A673 (cell line): ENCODE results near the gene FAM200C. TPM values are rescaled to one million over a fixed set of nuclear protein-coding genes. Genes with fewer than 3 reads are reported as not detected.

Source experiments
- BruUV-seq: library from RNA; stranded (reverse); fragments of 400-500 nt; replicated peaks from 2 replicates; lab custom pipeline; 2021; lab: Mats Ljungman, UMichigan
- CTCF ChIA-PET: fragments of 300-600 bp; sonication (Branson Sonifier 250); formaldehyde crosslinking; loops from one replicate; lab custom pipeline; 2022; ENCODE audit warnings: antibody characterized with exemption; lab: Charles Lee
- POLR2A ChIA-PET: fragments of 300-600 bp; sonication (Branson Sonifier 250); formaldehyde crosslinking; loops from one replicate; lab custom pipeline; 2022; ENCODE audit warnings: antibody characterized with exemption; ENCODE audit not compliant: low non-redundant PET; lab: Charles Lee
- DNase-seq: peaks from one replicate; pipeline ENCODE4 v3.0.0-alpha.2; 2015; ENCODE audit warnings: low spot score
- H3K27ac ChIP-seq: fragments of 200-600 bp; sonication (generic); 2 replicates; pipeline ENCODE4 v1.5.1; 2016; ENCODE audit warnings: mixed run types, low read depth, mild to moderate bottlenecking, mixed read lengths, antibody characterized with exemption, low read length; ENCODE audit not compliant: poor library complexity, severe bottlenecking
- H3K27me3 ChIP-seq: fragments of 200-600 bp; sonication (generic); replicated peaks from 2 replicates; pipeline ENCODE4 v1.6.1; 2017; ENCODE audit warnings: mixed run types, low read depth, mild to moderate bottlenecking, mixed read lengths, antibody characterized with exemption, low read length; ENCODE audit not compliant: insufficient read depth, poor library complexity
- H3K36me3 ChIP-seq: fragments of 200-600 bp; sonication (generic); 2 replicates; pipeline ENCODE4 v1.6.1; 2016; ENCODE audit warnings: mixed run types, mild to moderate bottlenecking, mixed read lengths, antibody characterized with exemption, low read length; ENCODE audit not compliant: insufficient read depth, poor library complexity, severe bottlenecking
- H3K4me1 ChIP-seq: fragments of 200-600 bp; sonication (generic); 2 replicates; pipeline ENCODE4 v1.6.1; 2017; ENCODE audit warnings: mixed run types, mild to moderate bottlenecking, mixed read lengths, antibody characterized with exemption, low read length; ENCODE audit not compliant: insufficient read depth, poor library complexity, severe bottlenecking
- H3K4me3 ChIP-seq: fragments of 200-600 bp; sonication (generic); 2 replicates; pipeline ENCODE4 v1.5.1; 2016; ENCODE audit warnings: low read depth, mixed run types, mild to moderate bottlenecking, mixed read lengths, low read length; ENCODE audit not compliant: poor library complexity, severe bottlenecking
- H3K9me3 ChIP-seq: fragments of 200-600 bp; sonication (generic); 2 replicates; pipeline ENCODE4 v1.6.1; 2016; ENCODE audit warnings: mixed run types, low read depth, mild to moderate bottlenecking, mixed read lengths, antibody characterized with exemption, low read length; ENCODE audit not compliant: poor library complexity, severe bottlenecking
- CTCF ChIP-seq: fragments of 300-800, 200-600 bp; sonication (generic); conservative IDR thresholded peaks from 2 replicates; pipeline ENCODE4 v1.5.1; 2017; ENCODE audit warnings: low read depth, mild to moderate bottlenecking, antibody characterized with exemption, low read length, moderate library complexity, mixed read lengths
- EZH2 ChIP-seq: fragments of 200-600 bp; sonication (generic); IDR thresholded peaks from 2 replicates; pipeline ENCODE4 v1.6.1; 2017; ENCODE audit warnings: borderline replicate concordance, low read depth, mild to moderate bottlenecking, mixed read lengths, antibody characterized with exemption, low read length; ENCODE audit not compliant: poor library complexity, severe bottlenecking
- intact Hi-C: fragments of 100-400 bp; cut with micrococcal nuclease; formaldehyde crosslinking; loops from one replicate; pipeline ENCODE4 v1.10.0; 2022; ENCODE audit not compliant: unreplicated experiment
- total RNA-seq: library from RNA; stranded (reverse); gene quantifications from 2 replicates; pipeline ENCODE4 v1.2.3, GENCODE V29; 2021

The FAM200C gene
- total RNA-seq, 1 experiment from 2014 or later: 6.3 TPM

GRCh38 chr5:160352308-160352707, 47.5 kb downstream of the FAM200C start:
- POLR2A ChIA-PET: no interaction called here

GRCh38 chr5:160349935-160350303, 49.9 kb downstream of the FAM200C start:
- ChIA-PET POLR2A (no interaction called here), CTCF (no interaction called here)
- Histone ChIP-seq H3K27ac (no peak overlapping the region), H3K27me3 (no peaks in the 10 kb centered on the region), H3K4me3 (no peak overlapping the region), H3K4me1 (peaks cover 4% of the 10 kb centered on the region), H3K36me3 (no peaks in the 10 kb centered on the region), H3K9me3 (no peaks in the 10 kb centered on the region)
- BruUV-seq: no TSS peak
- no peak for TF ChIP-seq EZH2
- intact Hi-C loops: no loop called here
- no peak for DNase-seq

More at GRCh38 chr5:160352308-160352707, 47.5 kb downstream of the FAM200C start:
- no peaks in the 10 kb centered on the region for H3K9me3 ChIP-seq
- H3K27ac ChIP-seq: no peak overlapping the region
- H3K4me1 ChIP-seq: no peaks in the 10 kb centered on the region
- CTCF ChIA-PET: interaction anchor here (1.1 kb wide), 1 partner anchor 330 kb away, joined by 3 read pairs; no protein-coding TSS in a partner anchor
- TF ChIP-seq CTCF: no peak
- no peak for TF ChIP-seq EZH2
- no peak overlapping the region for H3K4me3 ChIP-seq
- DNase-seq: no peak
- intact Hi-C loops: no loop called here
- no peaks in the 10 kb centered on the region for H3K27me3 ChIP-seq
- H3K36me3 ChIP-seq: no peaks in the 10 kb centered on the region
- no TSS peak for BruUV-seq

- Histone ChIP-seq H3K4me1 (peaks cover 4% of the 10 kb centered on the region), H3K4me3 (no peak overlapping the region), H3K36me3 (no peaks in the 10 kb centered on the region), H3K27me3 (no peaks in the 10 kb centered on the region), H3K9me3 (no peaks in the 10 kb centered on the region), H3K27ac (no peak overlapping the region)
- TF ChIP-seq EZH2: no peak
- intact Hi-C loops: no loop called here
- no peak for DNase-seq
- BruUV-seq: no TSS peak
- ChIA-PET POLR2A (no interaction called here), CTCF (no interaction called here)
These were observed 50.5 kb downstream of the FAM200C start for GRCh38 chr5:160349249-160349934.

- no peak for TF ChIP-seq EZH2
- TF ChIP-seq CTCF: no peak
- intact Hi-C loops: no loop called here
- CTCF ChIA-PET: no interaction called here
- Histone ChIP-seq H3K36me3 (no peaks in the 10 kb centered on the region), H3K27me3 (no peaks in the 10 kb centered on the region), H3K9me3 (no peaks in the 10 kb centered on the region), H3K4me3 (no peak overlapping the region), H3K4me1 (peaks cover 4% of the 10 kb centered on the region), H3K27ac (no peak overlapping the region)
- POLR2A ChIA-PET: no interaction called here
- no TSS peak for BruUV-seq
- DNase-seq: no peak
These were observed 51.8 kb downstream of the FAM200C start for GRCh38 chr5:160348080-160348479.
